AG04449 (cell line): Measurements from ENCODE around the gene LRRC1.

Source experiments
- CTCF ChIA-PET: fragments of 350-600 bp; formaldehyde crosslinking; extraction: SDS; loops from one replicate; lab custom pipeline; 2021; ENCODE audit warnings: antibody characterized with exemption; lab: Yijun Ruan, JAX
- POLR2A ChIA-PET: fragments of 400-600, 350-600 bp; formaldehyde crosslinking; extraction: SDS; loops from one replicate; lab custom pipeline; 2020; ENCODE audit warnings: antibody characterized with exemption, inconsistent platforms; lab: Yijun Ruan, JAX
- DNase-seq: peaks from one replicate; pipeline ENCODE4 v3.0.0-alpha.2; 2010; ENCODE audit warnings: low read depth, low spot score
- H3K4me3 ChIP-seq: 2 replicates; pipeline ENCODE4 v1.5.1; 2011; ENCODE audit warnings: low read depth, mild to moderate bottlenecking, control low read depth, low read length
- TF ChIP-seq, protein P1 (sequence below): IDR thresholded peaks from one replicate; pipeline ENCODE4 v1.5.1; 2011; ENCODE audit warnings: mild to moderate bottlenecking, moderate library complexity, low read length, control low read depth, inconsistent platforms; ENCODE audit not compliant: insufficient read depth; ENCODE audit errors: missing control alignments

LRRC1 gene

GRCh38 chr6:53811746-53812145 lies 16.9 kb downstream of the LRRC1 start:
- TF ChIP-seq, protein P1, sequence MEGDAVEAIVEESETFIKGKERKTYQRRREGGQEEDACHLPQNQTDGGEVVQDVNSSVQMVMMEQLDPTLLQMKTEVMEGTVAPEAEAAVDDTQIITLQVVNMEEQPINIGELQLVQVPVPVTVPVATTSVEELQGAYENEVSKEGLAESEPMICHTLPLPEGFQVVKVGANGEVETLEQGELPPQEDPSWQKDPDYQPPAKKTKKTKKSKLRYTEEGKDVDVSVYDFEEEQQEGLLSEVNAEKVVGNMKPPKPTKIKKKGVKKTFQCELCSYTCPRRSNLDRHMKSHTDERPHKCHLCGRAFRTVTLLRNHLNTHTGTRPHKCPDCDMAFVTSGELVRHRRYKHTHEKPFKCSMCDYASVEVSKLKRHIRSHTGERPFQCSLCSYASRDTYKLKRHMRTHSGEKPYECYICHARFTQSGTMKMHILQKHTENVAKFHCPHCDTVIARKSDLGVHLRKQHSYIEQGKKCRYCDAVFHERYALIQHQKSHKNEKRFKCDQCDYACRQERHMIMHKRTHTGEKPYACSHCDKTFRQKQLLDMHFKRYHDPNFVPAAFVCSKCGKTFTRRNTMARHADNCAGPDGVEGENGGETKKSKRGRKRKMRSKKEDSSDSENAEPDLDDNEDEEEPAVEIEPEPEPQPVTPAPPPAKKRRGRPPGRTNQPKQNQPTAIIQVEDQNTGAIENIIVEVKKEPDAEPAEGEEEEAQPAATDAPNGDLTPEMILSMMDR: no peak
- POLR2A ChIA-PET: no interaction called here
- H3K4me3 ChIP-seq: no peak overlapping the region
- CTCF ChIA-PET: interaction anchor here (1.2 kb wide), 1 partner anchor 10 kb away, joined by 4 read pairs; no protein-coding TSS in a partner anchor
- DNase-seq: no peak

DNA sequence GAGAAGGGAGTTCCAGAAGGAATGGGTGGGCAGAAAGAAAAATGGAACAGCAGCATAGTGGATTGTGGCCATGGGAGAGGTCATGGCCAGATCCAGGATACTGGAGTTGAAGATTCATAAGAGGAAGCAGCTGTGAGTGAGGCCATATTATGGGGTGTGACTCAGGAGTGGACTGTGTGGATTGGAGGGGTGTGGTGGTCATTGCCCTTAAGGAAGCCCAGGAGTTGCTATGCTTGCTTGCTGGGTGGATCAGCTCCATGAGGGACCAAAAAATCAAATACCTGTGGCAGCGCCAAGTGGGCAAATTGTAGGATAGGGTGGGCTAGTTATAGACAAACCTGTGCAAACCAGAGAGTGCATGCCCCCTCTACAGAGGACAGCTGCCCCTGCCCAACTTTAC lies 18.3 kb downstream of the LRRC1 start:
- no peak overlapping the region for H3K4me3 ChIP-seq
- DNase-seq: no peak
- ChIA-PET CTCF (interaction anchor here (0.9 kb wide), 1 partner anchor 143 kb away, joined by 3 read pairs; no protein-coding TSS in a partner anchor), POLR2A (no interaction called here)
- TF ChIP-seq, protein P1: no peak

DNA sequence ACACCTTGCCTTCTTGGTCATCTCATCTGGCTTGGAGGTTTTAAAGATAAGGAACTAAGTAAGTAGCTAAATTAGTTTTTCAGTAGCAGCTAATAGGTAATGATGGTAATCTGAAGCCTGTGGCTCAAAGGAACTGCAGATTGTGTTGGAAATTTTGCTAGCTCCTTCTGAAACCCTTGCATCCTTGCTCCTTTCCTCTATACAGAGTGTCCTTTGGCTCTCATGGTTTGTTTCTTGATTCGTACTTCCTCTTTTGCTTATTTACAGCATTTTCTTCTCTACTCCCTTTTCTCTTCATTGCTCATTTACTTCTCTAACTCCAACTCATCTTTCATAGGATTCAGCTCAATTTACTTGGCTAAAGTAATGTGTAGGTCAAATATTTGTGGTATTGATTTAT lies 19.0 kb downstream of the LRRC1 start:
- POLR2A ChIA-PET: no interaction called here
- DNase-seq: no peak
- TF ChIP-seq, protein P1: no peak
- no peak overlapping the region for H3K4me3 ChIP-seq
- CTCF ChIA-PET: interaction anchor here (0.9 kb wide), 1 partner anchor 142 kb away, joined by 3 read pairs; no protein-coding TSS in a partner anchor

- CTCF ChIA-PET: interaction anchor here (0.9 to 1.8 kb wide), 2 partner anchors 9 to 142 kb away, joined by 3 to 7 read pairs; no protein-coding TSS in a partner anchor
- H3K4me3 ChIP-seq: no peak overlapping the region
- TF ChIP-seq, protein P1: no peak
- DNase-seq: no peak
- POLR2A ChIA-PET: no interaction called here
These were observed 19.5 kb downstream of the LRRC1 start for GRCh38 chr6:53814353-53814752.

GRCh38 chr6:53815381-53816119 lies 20.7 kb downstream of the LRRC1 start:
- ChIA-PET POLR2A (no interaction called here), CTCF (interaction anchor here (0.8 to 1.8 kb wide), 5 partner anchors 10 to 141 kb away, joined by 3 to 7 read pairs (median 3); no protein-coding TSS in a partner anchor)
- DNase-seq: no peak
- TF ChIP-seq, protein P1: no peak
- no peak overlapping the region for H3K4me3 ChIP-seq

- H3K4me3 ChIP-seq: no peak overlapping the region
- ChIA-PET CTCF (no interaction called here), POLR2A (no interaction called here)
- TF ChIP-seq, protein P1: no peak
- no peak for DNase-seq
These were observed 24.2 kb downstream of the LRRC1 start for GRCh38 chr6:53818858-53819609.
